Activated CD8-positive, alpha-beta memory T cell treated with anti-CD3 and anti-CD28 coated beads, Interleukin-2, amount 50 U/mL, for 48 hours (primary cell): ENCODE data around the gene NME7.
"Not testable (repeated sequence)": the region's sequence is repeated elsewhere in the genome, so short reads cannot be mapped to it uniquely, and the experiment has no call there.

Experiments
- DNase-seq: peaks from one replicate; pipeline ENCODE4 v3.0.0-alpha.2; 2020

Gene NME7

GRCh38 chr1:169298441-169298840 is 69.2 kb downstream of the NME7 start:
- no peak for DNase-seq

GRCh38 chr1:169295846-169296245 is 71.8 kb downstream of the NME7 start:
- DNase-seq: no peak

- no peak for DNase-seq
These were observed 72.2 kb downstream of the NME7 start for GRCh38 chr1:169295425-169295824.

- DNase-seq: no peak
These were observed 78.6 kb downstream of the NME7 start for GRCh38 chr1:169289016-169289415.

- no peak for DNase-seq
These were observed 79.6 kb downstream of the NME7 start for GRCh38 chr1:169288011-169288414.

- DNase-seq: no peak
These were observed 80.3 kb downstream of the NME7 start for GRCh38 chr1:169287280-169287679.

- not testable (repeated sequence) for DNase-seq
These were observed 86.0 kb downstream of the NME7 start for GRCh38 chr1:169281562-169281961.

GRCh38 chr1:169271098-169271497 is 96.5 kb downstream of the NME7 start:
- no peak for DNase-seq

GRCh38 chr1:169266133-169266532 is 101.5 kb downstream of the NME7 start:
- DNase-seq: no peak

- DNase-seq: no peak
These were observed 104.5 kb downstream of the NME7 start for GRCh38 chr1:169263059-169263458.

- DNase-seq: no peak
These were observed 105.7 kb downstream of the NME7 start for GRCh38 chr1:169261884-169262283.

GRCh38 chr1:169260478-169261151 is 107.0 kb downstream of the NME7 start:
- no peak for DNase-seq

- DNase-seq: no peak
These were observed 107.8 kb downstream of the NME7 start for GRCh38 chr1:169259816-169260215.

- DNase-seq: no peak
These were observed 116.8 kb downstream of the NME7 start for GRCh38 chr1:169250795-169251194.

- DNase-seq: no peak
These were observed 117.6 kb downstream of the NME7 start for GRCh38 chr1:169250022-169250421.

GRCh38 chr1:169249611-169250010 is 118.0 kb downstream of the NME7 start:
- no peak for DNase-seq

GRCh38 chr1:169245706-169246105 is 121.9 kb downstream of the NME7 start:
- no peak for DNase-seq

- no peak for DNase-seq
These were observed 127.0 kb downstream of the NME7 start for GRCh38 chr1:169240449-169241232.

- no peak for DNase-seq
These were observed 130.7 kb downstream of the NME7 start for GRCh38 chr1:169236880-169237279.

- no peak for DNase-seq
These were observed 131.5 kb downstream of the NME7 start for GRCh38 chr1:169236143-169236542.

GRCh38 chr1:169235568-169235967 is 132.0 kb downstream of the NME7 start:
- DNase-seq: no peak

- DNase-seq: no peak
These were observed 132.8 kb downstream of the NME7 start for GRCh38 chr1:169234780-169235179.

- DNase-seq: no peak
These were observed 150.0 kb downstream of the NME7 start for GRCh38 chr1:169217636-169218035.

GRCh38 chr1:169214598-169214997 is 153.0 kb downstream of the NME7 start:
- no peak for DNase-seq

GRCh38 chr1:169212088-169212487 is 155.5 kb downstream of the NME7 start:
- DNase-seq: no peak
